GM19023 (cell line): ENCODE data around the gene CELF5.
A peak's percentile ranks its signal among the peaks of the same experiment; 100 is the strongest.

Experiments
- ATAC-seq: cut with Tn5 transposase; IDR thresholded peaks from one replicate; pipeline ENCODE4 v1.9.1; 2021; ENCODE audit warnings: mild to moderate bottlenecking, moderate library complexity; ENCODE audit not compliant: unreplicated experiment

The CELF5 gene

GRCh38 chr19:3224346-3225168 lies at the start of gene CELF5:
Gene CELF5 (plus strand): TSS chr19:3224661. CDS start chr19:3224740, 79 bp downstream.
- ATAC-seq: no peak

- no peak for ATAC-seq
Measured at GRCh38 chr19:3175781-3176714, 48.4 kb upstream of the CELF5 start.

DNA sequence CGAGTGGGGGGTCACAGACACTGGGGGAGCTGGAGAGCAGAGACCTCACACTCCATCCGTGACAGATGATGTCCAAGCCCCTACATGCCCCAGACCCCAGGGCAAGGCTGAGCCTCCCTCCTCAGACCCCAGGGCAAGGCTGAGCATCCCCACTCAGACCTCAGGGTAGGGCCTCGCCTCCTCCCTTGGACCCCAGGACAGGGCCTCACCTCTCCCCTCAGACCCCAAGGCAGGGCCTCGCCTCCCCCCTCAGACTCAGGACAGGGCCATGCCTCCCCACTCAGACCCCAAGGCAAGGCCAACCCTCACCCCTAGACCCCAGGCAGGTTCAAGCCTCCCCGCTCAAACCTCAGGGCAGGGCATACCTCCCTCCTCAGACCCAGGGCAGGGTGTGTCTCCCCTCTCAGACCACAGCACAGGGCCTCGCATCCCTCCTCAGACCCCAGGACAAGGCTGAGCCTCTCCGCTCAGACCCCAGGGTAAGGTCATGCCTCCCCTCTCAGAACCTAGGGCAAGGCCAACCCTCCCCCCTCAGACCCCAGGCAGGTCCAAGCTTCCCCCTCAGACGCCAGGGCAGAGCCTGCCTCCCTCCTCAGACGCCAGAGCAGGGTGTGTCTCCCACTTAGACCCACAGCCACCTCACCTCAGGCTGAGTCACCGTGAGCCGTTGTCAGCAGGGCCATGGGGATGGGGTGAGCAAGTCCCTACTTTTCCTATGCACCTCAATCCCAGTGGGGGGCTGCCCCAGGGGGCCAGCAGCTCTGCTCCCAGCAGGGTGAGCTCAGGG lies 47.6 kb upstream of the CELF5 start:
- no peak for ATAC-seq

- no peak for ATAC-seq
Measured at GRCh38 chr19:3178377-3178972, 46.0 kb upstream of the CELF5 start, which contains the start of gene S1PR4. Gene S1PR4 (plus strand): TSS chr19:3178769. CDS start chr19:3178793, 24 bp downstream.

DNA sequence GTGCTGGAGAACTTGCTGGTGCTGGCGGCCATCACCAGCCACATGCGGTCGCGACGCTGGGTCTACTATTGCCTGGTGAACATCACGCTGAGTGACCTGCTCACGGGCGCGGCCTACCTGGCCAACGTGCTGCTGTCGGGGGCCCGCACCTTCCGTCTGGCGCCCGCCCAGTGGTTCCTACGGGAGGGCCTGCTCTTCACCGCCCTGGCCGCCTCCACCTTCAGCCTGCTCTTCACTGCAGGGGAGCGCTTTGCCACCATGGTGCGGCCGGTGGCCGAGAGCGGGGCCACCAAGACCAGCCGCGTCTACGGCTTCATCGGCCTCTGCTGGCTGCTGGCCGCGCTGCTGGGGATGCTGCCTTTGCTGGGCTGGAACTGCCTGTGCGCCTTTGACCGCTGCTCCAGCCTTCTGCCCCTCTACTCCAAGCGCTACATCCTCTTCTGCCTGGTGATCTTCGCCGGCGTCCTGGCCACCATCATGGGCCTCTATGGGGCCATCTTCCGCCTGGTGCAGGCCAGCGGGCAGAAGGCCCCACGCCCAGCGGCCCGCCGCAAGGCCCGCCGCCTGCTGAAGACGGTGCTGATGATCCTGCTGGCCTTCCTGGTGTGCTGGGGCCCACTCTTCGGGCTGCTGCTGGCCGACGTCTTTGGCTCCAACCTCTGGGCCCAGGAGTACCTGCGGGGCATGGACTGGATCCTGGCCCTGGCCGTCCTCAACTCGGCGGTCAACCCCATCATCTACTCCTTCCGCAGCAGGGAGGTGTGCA lies 45.3 kb upstream of the CELF5 start:
- no peak for ATAC-seq

DNA sequence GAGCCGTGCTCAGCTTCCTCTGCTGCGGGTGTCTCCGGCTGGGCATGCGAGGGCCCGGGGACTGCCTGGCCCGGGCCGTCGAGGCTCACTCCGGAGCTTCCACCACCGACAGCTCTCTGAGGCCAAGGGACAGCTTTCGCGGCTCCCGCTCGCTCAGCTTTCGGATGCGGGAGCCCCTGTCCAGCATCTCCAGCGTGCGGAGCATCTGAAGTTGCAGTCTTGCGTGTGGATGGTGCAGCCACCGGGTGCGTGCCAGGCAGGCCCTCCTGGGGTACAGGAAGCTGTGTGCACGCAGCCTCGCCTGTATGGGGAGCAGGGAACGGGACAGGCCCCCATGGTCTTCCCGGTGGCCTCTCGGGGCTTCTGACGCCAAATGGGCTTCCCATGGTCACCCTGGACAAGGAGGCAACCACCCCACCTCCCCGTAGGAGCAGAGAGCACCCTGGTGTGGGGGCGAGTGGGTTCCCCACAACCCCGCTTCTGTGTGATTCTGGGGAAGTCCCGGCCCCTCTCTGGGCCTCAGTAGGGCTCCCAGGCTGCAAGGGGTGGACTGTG lies 44.6 kb upstream of the CELF5 start:
- ATAC-seq: no peak

DNA sequence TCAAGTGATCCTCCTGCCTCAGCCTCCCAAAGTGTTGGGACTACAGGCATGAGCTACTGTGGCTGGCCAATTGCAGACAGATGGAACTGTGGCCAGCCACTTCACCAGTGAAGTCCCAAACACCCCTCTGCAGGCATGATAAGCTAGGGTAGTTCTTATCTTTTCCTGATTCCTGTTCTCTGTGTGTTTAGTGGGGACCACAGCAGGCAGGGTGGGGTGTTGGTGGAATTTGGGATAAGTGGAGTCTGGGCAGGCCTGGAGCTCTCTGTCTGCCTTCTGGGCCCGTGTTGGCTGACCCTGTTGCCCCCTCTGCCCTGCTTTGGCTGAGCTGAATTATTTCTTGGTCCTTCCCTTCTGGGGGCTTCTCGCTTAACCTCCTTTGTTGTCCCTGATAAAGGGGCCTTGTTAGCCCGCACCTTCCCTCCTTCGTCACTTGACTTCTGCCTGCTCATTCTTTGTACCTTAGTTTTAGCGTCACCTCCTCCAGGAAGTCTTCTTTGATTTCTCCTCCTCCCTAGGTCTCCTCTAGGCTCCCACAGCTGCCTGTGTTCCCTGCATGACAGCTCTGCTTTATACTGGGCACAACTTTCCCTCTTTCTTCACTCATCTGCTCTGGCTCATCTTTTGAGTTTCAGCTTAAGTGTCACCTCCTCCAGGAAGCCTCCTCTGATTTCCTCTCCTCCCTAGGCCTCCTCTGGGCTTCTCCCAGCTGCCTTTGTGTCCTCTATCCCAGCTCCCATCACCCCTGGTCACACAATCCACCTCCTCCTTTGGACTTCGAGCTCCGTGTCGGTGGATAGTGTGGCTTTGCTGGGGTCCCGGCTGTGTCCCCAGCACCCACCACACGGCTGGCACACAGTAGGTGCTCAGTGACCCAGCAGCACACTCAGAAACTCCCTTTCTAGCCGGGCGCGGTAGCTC lies 40.5 kb upstream of the CELF5 start:
- no peak for ATAC-seq

DNA sequence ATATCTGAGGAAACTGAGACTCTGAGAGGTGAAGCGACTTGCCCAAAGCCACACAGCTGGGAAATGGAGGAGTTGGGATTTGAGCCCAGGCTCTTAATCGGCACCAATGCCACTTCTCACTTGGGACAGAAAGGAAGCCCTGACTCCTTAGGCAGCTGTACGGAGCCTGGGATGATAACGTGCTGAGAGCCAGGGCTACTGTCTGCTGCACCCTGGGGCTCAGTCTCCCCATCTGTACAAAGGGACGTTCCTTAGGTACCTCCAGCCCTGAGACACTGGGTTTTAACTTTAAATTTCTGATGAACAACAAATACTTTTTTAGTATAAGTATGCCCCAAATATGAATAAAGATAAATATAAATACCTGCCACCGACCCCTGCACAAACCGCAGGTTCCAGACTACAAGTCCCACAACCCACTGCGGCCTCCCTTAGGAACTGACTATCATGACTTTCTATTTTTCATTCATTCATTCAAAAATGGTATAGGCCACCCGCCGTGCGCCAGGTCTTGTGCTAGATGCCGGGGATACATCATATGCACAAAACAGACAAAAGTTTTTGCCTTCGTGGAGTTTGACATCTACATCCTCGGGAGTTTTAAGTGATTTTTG lies 39.5 kb upstream of the CELF5 start:
- ATAC-seq: peak; percentile 25

- ATAC-seq: peak; percentile 81
Measured at GRCh38 chr19:3185461-3186159, 38.9 kb upstream of the CELF5 start, which contains the start of gene NCLN. Gene NCLN (plus strand): TSS chr19:3185930. CDS start chr19:3186031, 101 bp downstream.

- ATAC-seq: no peak
Measured at GRCh38 chr19:3186160-3186688, 38.2 kb upstream of the CELF5 start.

- ATAC-seq: no peak
Measured at GRCh38 chr19:3186891-3187661, 37.4 kb upstream of the CELF5 start.

GRCh38 chr19:3187662-3188511 lies 36.6 kb upstream of the CELF5 start:
- no peak for ATAC-seq

GRCh38 chr19:3188627-3189596 lies 35.5 kb upstream of the CELF5 start:
- ATAC-seq: no peak
